Islet of Langerhans (tissue), 1 donor: ENCODE data around the gene TTC7B.

ENCODE experiments used
- FAIRE-seq: peaks from one replicate; lab custom pipeline; 2011; peaks lifted over from hg19 to GRCh38; lab: Jason Lieb, UNC

TTC7B gene

GRCh38 chr14:90487031-90487430 is 329.2 kb downstream of the TTC7B start:
- FAIRE-seq, result peak; percentile 65

GRCh38 chr14:90484291-90484690 is 331.9 kb downstream of the TTC7B start:
- no peak for FAIRE-seq

GRCh38 chr14:90483571-90483974 is 332.7 kb downstream of the TTC7B start:
- FAIRE-seq, result no peak

DNA sequence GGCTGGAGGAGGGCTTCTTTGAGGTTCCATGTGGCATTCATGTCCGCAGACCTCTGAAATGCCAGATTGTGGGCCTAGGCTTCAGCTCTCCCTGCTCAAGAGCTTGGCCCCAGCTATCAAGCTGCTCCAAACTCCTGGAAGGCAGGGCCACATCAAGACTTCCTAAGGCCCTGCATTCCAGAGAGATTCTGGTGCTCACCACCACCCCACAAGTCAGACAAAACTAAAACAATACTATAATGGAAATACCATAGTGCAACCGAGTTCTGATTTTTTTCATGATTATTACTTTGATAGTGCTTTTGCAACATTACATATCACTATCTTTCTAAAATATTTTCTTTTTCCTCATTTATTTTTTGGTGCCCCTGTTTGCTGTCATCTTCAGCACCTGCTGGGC is 333.1 kb downstream of the TTC7B start:
- no peak for FAIRE-seq

GRCh38 chr14:90475298-90475697 is 340.9 kb downstream of the TTC7B start:
- no peak for FAIRE-seq
